Measurements from ENCODE around the gene APP. TPM values are rescaled to one million over a fixed set of nuclear protein-coding genes. Genes with fewer than 3 reads are reported as not detected.

The APP gene
- total and polyA plus RNA-seq, 3 donors from 2014 or later, result 390 to 670 (median 409) TPM

- Histone ChIP-seq H3K4me3 (no peak overlapping the region), H3K36me3 (ENCODE audit: low read depth, missing control alignments) (no peaks in the 10 kb centered on the region), H3K27me3 (no peaks in the 10 kb centered on the region), H3K27ac (no peak overlapping the region), H3K4me1 (peaks cover 7% of the 10 kb centered on the region), H3K9me3 (no peaks in the 10 kb centered on the region)
- DNase-seq, result no peak
- intact Hi-C loops (cut with DNase I; ENCODE audit: low total_unique reads), result no loop called here
- 71 to 79% methylated on average over 3 of the region's 3 CpGs for WGBS, 2 donors
- TF ChIP-seq CTCF (IDR thresholded peaks at IDR 0.05) (no peak), POLR2A (IDR thresholded peaks at IDR 0.05) (no peak)
Observed at GRCh38 chr21:26140926-26141325, 29.6 kb downstream of the APP start.

GRCh38 chr21:26140164-26140579 lies 30.4 kb downstream of the APP start:
- no peaks in the 10 kb centered on the region for H3K9me3 ChIP-seq
- TF ChIP-seq CTCF (IDR thresholded peaks at IDR 0.05) (no peak), POLR2A (IDR thresholded peaks at IDR 0.05) (no peak)
- no peaks in the 10 kb centered on the region for H3K27me3 ChIP-seq
- WGBS, 2 donors, result 71 to 86% methylated on average over 6 of the region's 6 CpGs
- DNase-seq, result no peak
- H3K4me3 ChIP-seq, result no peak overlapping the region
- H3K36me3 ChIP-seq (ENCODE audit: low read depth, missing control alignments), result no peaks in the 10 kb centered on the region
- peaks cover 7% of the 10 kb centered on the region for H3K4me1 ChIP-seq
- intact Hi-C loops (cut with DNase I; ENCODE audit: low total_unique reads), result no loop called here
- H3K27ac ChIP-seq, result no peak overlapping the region

GRCh38 chr21:26138615-26139257 lies 31.8 kb downstream of the APP start:
- Histone ChIP-seq H3K27ac (no peak overlapping the region), H3K4me1 (peaks cover 7% of the 10 kb centered on the region), H3K36me3 (ENCODE audit: low read depth, missing control alignments) (no peaks in the 10 kb centered on the region), H3K27me3 (no peaks in the 10 kb centered on the region), H3K4me3 (no peak overlapping the region), H3K9me3 (no peaks in the 10 kb centered on the region)
- intact Hi-C loops (cut with DNase I; ENCODE audit: low total_unique reads), result no loop called here
- WGBS, 2 donors, result 92 to 96% methylated on average over 6 of the region's 6 CpGs
- no peak for TF ChIP-seq POLR2A (IDR thresholded peaks at IDR 0.05)
- no peak for DNase-seq

GRCh38 chr21:26137379-26138060 lies 33.0 kb downstream of the APP start:
- Histone ChIP-seq H3K27me3 (no peaks in the 10 kb centered on the region), H3K9me3 (no peaks in the 10 kb centered on the region), H3K36me3 (ENCODE audit: low read depth, missing control alignments) (no peaks in the 10 kb centered on the region), H3K27ac (no peak overlapping the region), H3K4me1 (peaks cover 7% of the 10 kb centered on the region), H3K4me3 (no peak overlapping the region)
- intact Hi-C loops (cut with DNase I; ENCODE audit: low total_unique reads), result no loop called here
- 72 to 80% methylated on average over 4 of the region's 4 CpGs for WGBS, 2 donors
- no peak for DNase-seq
- TF ChIP-seq CTCF (IDR thresholded peaks at IDR 0.05) (no peak), POLR2A (IDR thresholded peaks at IDR 0.05) (no peak)

GRCh38 chr21:26136671-26137070 lies 33.9 kb downstream of the APP start:
- Histone ChIP-seq H3K27ac (no peak overlapping the region), H3K9me3 (no peaks in the 10 kb centered on the region), H3K36me3 (ENCODE audit: low read depth, missing control alignments) (no peaks in the 10 kb centered on the region), H3K4me1 (peaks cover 7% of the 10 kb centered on the region), H3K4me3 (no peak overlapping the region), H3K27me3 (no peaks in the 10 kb centered on the region)
- DNase-seq, result no peak
- TF ChIP-seq CTCF (IDR thresholded peaks at IDR 0.05) (no peak), POLR2A (IDR thresholded peaks at IDR 0.05) (no peak)
- intact Hi-C loops (cut with DNase I; ENCODE audit: low total_unique reads), result no loop called here
- 79 to 87% methylated on average over 6 of the region's 6 CpGs for WGBS, 2 donors
